IPS DF 6.9 (cell line): Measurements from ENCODE around the gene SLC22A23.

Experiments
- DNase-seq: peaks from one replicate; pipeline ENCODE4 v3.0.0-alpha.2; 2013; ENCODE audit warnings: low read depth, low spot score
- H3K27ac ChIP-seq: one replicate; pipeline ENCODE4 v1.5.1; 2013; ENCODE audit warnings: low read length, control low read depth
- H3K27me3 ChIP-seq: 2 replicates; pipeline ENCODE4 v1.6.1; 2013; ENCODE audit warnings: mild to moderate bottlenecking, low read length; ENCODE audit not compliant: control insufficient read depth, insufficient read depth
- H3K36me3 ChIP-seq: 2 replicates; pipeline ENCODE4 v1.6.1; 2013; ENCODE audit warnings: low read length; ENCODE audit not compliant: control insufficient read depth, insufficient read depth
- H3K4me1 ChIP-seq: 2 replicates; pipeline ENCODE4 v1.6.1; 2013; ENCODE audit warnings: low read length; ENCODE audit not compliant: control insufficient read depth, insufficient read depth
- H3K4me3 ChIP-seq: 2 replicates; pipeline ENCODE4 v1.5.1; 2013; ENCODE audit warnings: mild to moderate bottlenecking, low read length
- H3K9me3 ChIP-seq: 2 replicates; pipeline ENCODE4 v1.6.1; 2013; ENCODE audit warnings: low read length, inconsistent platforms; ENCODE audit not compliant: control insufficient read depth, insufficient read depth
- WGBS: extraction: QIAGEN DNeasy Blood & Tissue Kit; methylation state at CpG from one replicate; pipeline ENCODE4 v1.1.7; 2013; ENCODE audit warnings: mixed read lengths, missing lambda C conversion rate; ENCODE audit not compliant: insufficient read length, insufficient coverage; 5-methylcytosine and 5-hydroxymethylcytosine counted together

Gene SLC22A23

GRCh38 chr6:3343089-3343883 is 113.6 kb downstream of the SLC22A23 start:
- H3K27ac ChIP-seq = no peak overlapping the region
- H3K27me3 ChIP-seq = no peaks in the 10 kb centered on the region
- H3K4me1 ChIP-seq = peaks cover 4% of the 10 kb centered on the region
- 100% methylated on average over 2 of the region's 14 CpGs for WGBS
- H3K4me3 ChIP-seq = no peak overlapping the region
- no peaks in the 10 kb centered on the region for H3K9me3 ChIP-seq
- H3K36me3 ChIP-seq = no peaks in the 10 kb centered on the region
- DNase-seq = no peak

GRCh38 chr6:3341467-3341866 is 115.4 kb downstream of the SLC22A23 start:
- DNase-seq = no peak
- H3K27ac ChIP-seq = no peak overlapping the region
- peaks cover 5% of the 10 kb centered on the region for H3K4me1 ChIP-seq
- no CpG with 5 or more reads among the region's 6 CpGs for WGBS
- no peaks in the 10 kb centered on the region for H3K27me3 ChIP-seq
- no peaks in the 10 kb centered on the region for H3K36me3 ChIP-seq
- no peaks in the 10 kb centered on the region for H3K9me3 ChIP-seq
- no peak overlapping the region for H3K4me3 ChIP-seq

GRCh38 chr6:3340894-3341293 is 116.0 kb downstream of the SLC22A23 start:
- no peaks in the 10 kb centered on the region for H3K36me3 ChIP-seq
- H3K9me3 ChIP-seq = no peaks in the 10 kb centered on the region
- H3K4me3 ChIP-seq = no peak overlapping the region
- peaks cover 5% of the 10 kb centered on the region for H3K4me1 ChIP-seq
- no peaks in the 10 kb centered on the region for H3K27me3 ChIP-seq
- no CpG with 5 or more reads among the region's 4 CpGs for WGBS
- no peak overlapping the region for H3K27ac ChIP-seq
- DNase-seq = no peak

- no peaks in the 10 kb centered on the region for H3K9me3 ChIP-seq
- H3K4me1 ChIP-seq = peaks cover 5% of the 10 kb centered on the region
- no peak overlapping the region for H3K4me3 ChIP-seq
- no peak overlapping the region for H3K27ac ChIP-seq
- no CpG with 5 or more reads among the region's 12 CpGs for WGBS
- no peak for DNase-seq
- H3K36me3 ChIP-seq = no peaks in the 10 kb centered on the region
- no peaks in the 10 kb centered on the region for H3K27me3 ChIP-seq
Measured at GRCh38 chr6:3340358-3340802, 116.5 kb downstream of the SLC22A23 start.

- Histone ChIP-seq H3K4me1 (peaks cover 5% of the 10 kb centered on the region), H3K9me3 (no peaks in the 10 kb centered on the region), H3K36me3 (no peaks in the 10 kb centered on the region), H3K27me3 (no peaks in the 10 kb centered on the region), H3K4me3 (no peak overlapping the region), H3K27ac (no peak overlapping the region)
- no CpG with 5 or more reads among the region's 5 CpGs for WGBS
- DNase-seq = no peak
Measured at GRCh38 chr6:3339811-3340210, 117.0 kb downstream of the SLC22A23 start.

- Histone ChIP-seq H3K9me3 (no peaks in the 10 kb centered on the region), H3K27ac (no peak overlapping the region), H3K36me3 (no peaks in the 10 kb centered on the region), H3K27me3 (no peaks in the 10 kb centered on the region), H3K4me3 (no peak overlapping the region), H3K4me1 (peaks cover 8% of the 10 kb centered on the region)
- DNase-seq = no peak
- no CpG with 5 or more reads among the region's 15 CpGs for WGBS
Measured at GRCh38 chr6:3337521-3338350, 119.1 kb downstream of the SLC22A23 start.

GRCh38 chr6:3336859-3337515 is 119.9 kb downstream of the SLC22A23 start:
- H3K9me3 ChIP-seq = no peaks in the 10 kb centered on the region
- no peak overlapping the region for H3K27ac ChIP-seq
- WGBS = no CpG with 5 or more reads among the region's 5 CpGs
- peaks cover 8% of the 10 kb centered on the region for H3K4me1 ChIP-seq
- H3K27me3 ChIP-seq = no peaks in the 10 kb centered on the region
- no peak for DNase-seq
- no peaks in the 10 kb centered on the region for H3K36me3 ChIP-seq
- H3K4me3 ChIP-seq = no peak overlapping the region

GRCh38 chr6:3336066-3336786 is 120.6 kb downstream of the SLC22A23 start:
- no CpG with 5 or more reads among the region's 11 CpGs for WGBS
- peaks cover 10% of the 10 kb centered on the region for H3K4me1 ChIP-seq
- H3K4me3 ChIP-seq = no peak overlapping the region
- H3K9me3 ChIP-seq = no peaks in the 10 kb centered on the region
- no peaks in the 10 kb centered on the region for H3K36me3 ChIP-seq
- H3K27me3 ChIP-seq = no peaks in the 10 kb centered on the region
- H3K27ac ChIP-seq = no peak overlapping the region
- DNase-seq = no peak

GRCh38 chr6:3335169-3335568 is 121.7 kb downstream of the SLC22A23 start:
- peaks cover 8% of the 10 kb centered on the region for H3K4me1 ChIP-seq
- H3K36me3 ChIP-seq = no peaks in the 10 kb centered on the region
- no peaks in the 10 kb centered on the region for H3K9me3 ChIP-seq
- H3K27ac ChIP-seq = no peak overlapping the region
- H3K4me3 ChIP-seq = no peak overlapping the region
- WGBS = no CpG with 5 or more reads among the region's 6 CpGs
- DNase-seq = no peak
- no peaks in the 10 kb centered on the region for H3K27me3 ChIP-seq

- Histone ChIP-seq H3K4me1 (peaks cover 8% of the 10 kb centered on the region), H3K9me3 (no peaks in the 10 kb centered on the region), H3K4me3 (no peak overlapping the region), H3K36me3 (no peaks in the 10 kb centered on the region), H3K27ac (no peak overlapping the region), H3K27me3 (no peaks in the 10 kb centered on the region)
- no CpG with 5 or more reads among the region's 8 CpGs for WGBS
- DNase-seq = no peak
Measured at GRCh38 chr6:3334555-3334954, 122.3 kb downstream of the SLC22A23 start.
